Heart left ventricle (tissue), 16 donors: ENCODE results near the gene MISP. TPM values are rescaled to one million over a fixed set of nuclear protein-coding genes. Genes with fewer than 3 reads are reported as not detected.
"Not testable (repeated sequence)": the region's sequence is repeated elsewhere in the genome, so short reads cannot be mapped to it uniquely, and the experiment has no call there.

Source experiments
- ATAC-seq, 4 donors: fragments of 200-7000 bp; cut with Tn5 transposase; one replicate each; pipeline ENCODE4 v1.9.1; 2020 to 2022; ENCODE audit warnings: moderate library complexity in 4 of 4, mild to moderate bottlenecking in 3 of 4, moderate number of reproducible peaks in 1 of 4
- DNase-seq, 5 donors: peaks; one replicate each; pipeline ENCODE4 v3.0.0-alpha.2; 2020
- H3K27ac ChIP-seq, 12 donors: fragments of 200-600 bp; sonication (generic) in 4 of 12; one replicate each; pipeline versions ENCODE4 v1.5.0 to v1.8.0; 2016 to 2022; ENCODE audit warnings: mild to moderate bottlenecking in 2 of 12
- H3K27me3 ChIP-seq, 9 donors: fragments of 200-600 bp; sonication (generic) in 2 of 9; one replicate each; pipeline versions ENCODE4 v1.5.1 to v1.8.0; 2016 to 2022; ENCODE audit warnings: mild to moderate bottlenecking in 3 of 9
- H3K36me3 ChIP-seq, 9 donors: fragments of 200-600 bp; sonication (generic) in 2 of 9; one replicate each; pipeline versions ENCODE4 v1.5.0 to v1.8.0; 2018 to 2022; ENCODE audit warnings: mild to moderate bottlenecking in 2 of 9
- H3K4me1 ChIP-seq, 12 donors: fragments of 200-600 bp; sonication (generic) in 4 of 12; one replicate each; pipeline versions ENCODE4 v1.5.0 to v1.8.0; 2016 to 2022; ENCODE audit warnings: mild to moderate bottlenecking in 3 of 12
- H3K4me3 ChIP-seq, 12 donors: fragments of 200-600 bp; sonication (generic) in 4 of 12; one replicate each; pipeline versions ENCODE4 v1.5.0 to v1.8.0; 2017 to 2022; ENCODE audit warnings: mild to moderate bottlenecking in 9 of 12, moderate library complexity in 4 of 12
- H3K9me3 ChIP-seq, 12 donors: fragments of 200-600 bp; sonication (generic) in 4 of 12; one replicate each; pipeline versions ENCODE4 v1.5.0 to v1.8.0; 2016 to 2022; ENCODE audit warnings: mild to moderate bottlenecking in 1 of 12
- CTCF ChIP-seq, 12 donors: fragments of 200-600 bp; sonication (generic) in 4 of 12; IDR thresholded peaks; one replicate each; pipeline versions ENCODE4 v1.5.0 to v1.8.0; 2018 to 2022; ENCODE audit warnings: antibody characterized with exemption in 12 of 12, mild to moderate bottlenecking in 5 of 12
- POLR2A ChIP-seq, 2 donors: fragments of 450-650 bp; IDR thresholded peaks; one replicate each; pipeline ENCODE4 v1.6.1; 2017; ENCODE audit warnings: antibody characterized with exemption in 2 of 2, mild to moderate bottlenecking in 2 of 2, moderate library complexity in 2 of 2
- WGBS, 4 donors: extraction: QIAGEN DNeasy Blood & Tissue Kit in 2 of 4; methylation state at CpG; one replicate each; pipeline versions ENCODE4 v1.1.5 to v1.1.7; 2013 to 2018; 5-methylcytosine and 5-hydroxymethylcytosine counted together
- intact Hi-C, 10 donors: fragments of 100-400 bp; cut with DNase I; formaldehyde crosslinking; loops; one replicate each; pipeline versions ENCODE4 v1.11.1 to v1.14.2; 2022
- polyA plus RNA-seq, 2 donors: library from polyadenylated mRNA; stranded (reverse); fragments of 200-250 nt; gene quantifications; one replicate each; pipeline ENCODE4 v1.2.3, GENCODE V29; 2013
- total RNA-seq, 9 donors: library from RNA; depleted of rRNA in 2 of 9; stranded (reverse); fragments of >200 nt in 2 of 9; fragmentation: NEBNext Ultra II Directional in 3 of 9; extraction: Animal tissue kit (Norgen Biotek cat#: 25700) in 3 of 9; gene quantifications; one replicate each; pipeline versions ENCODE4 v1.1.0 to v1.2.4, GENCODE V29; 2016 to 2023
- donor health status: ischemic (EF 13 %, LVEDD 7.1; RV severe dilation, severe dysfunction).
- donor health status: healthy with polysubstance abuse.
- donor health status: DM: no; HTN: yes; CAD: no.
- donor health status: DM: no; HTN: no; CAD: no.
- donor health status: ischemic (EF 25% LVEDD 6.9; RV normal size, moderate dysfunction).
- donor health status: ischemic (EF 25% LVEDD 5.7; RV mildly dilated, moderate dysfunction).
- donor health status: healthy.
- donor health status: DM: yes; HTN: yes; CAD: no.
- donor health status: ischemic (EF 35%, LVEDD 5.7; RV mildly dilated, moderate dysfunction).
- donor health status: nonischemic (EF 11% LVEDD 7.7; RV severe dilation, severe dysfunction).
- donor health status: DM: yes; HTN: yes; CAD: no.
- donor health status: PGD.
- donor health status: ischemic (EF 29% LVEDD 5.4; RV normal size, mild dysfunction).
- donor health status: nonischemic (EF 23%, LVEDD 6.1; RV moderate dilation, normal function).

The MISP gene
- total and polyA plus RNA-seq, 11 donors: 0.06 to 1.1 TPM; not detected in 9

- DNase-seq: no peak
- peaks cover 0 to 19% (median 7%) of the 10 kb centered on the region in 12 donors for H3K9me3 ChIP-seq
- H3K4me3 ChIP-seq: no peak overlapping the region
- intact Hi-C loops: loop anchor here in 3 of 10 donors (5.0 to 10.0 kb wide), 4 partner anchors 38 to 195 kb away; partner anchors contain the start of genes GZMM (in 2 of the 3) and HCN2 (in 1 of the 3)
- 90 to 92% (median 91%) methylated on average over 11 to 36 of the region's 36 CpGs for WGBS, 4 donors
- no peaks in the 10 kb centered on the region for H3K27me3 ChIP-seq
- no peak for ATAC-seq
- no peak overlapping the region for H3K27ac ChIP-seq
- TF ChIP-seq POLR2A (IDR thresholded peaks at IDR 0.05) (no peak), CTCF (IDR thresholded peaks at IDR 0.05) (no peak)
- peaks cover 0 to 31% (median 0%) of the 10 kb centered on the region in 9 donors for H3K36me3 ChIP-seq
- peaks cover 0 to 4% (median 0%) of the 10 kb centered on the region in 12 donors for H3K4me1 ChIP-seq
These were observed 10.8 kb upstream of the MISP start for GRCh38 chr19:739998-740715.

- intact Hi-C loops: loop anchor here in 1 of 10 donors (5.0 kb wide), 1 partner anchor 39 kb away; no protein-coding TSS in a partner anchor
- H3K27me3 ChIP-seq, H3K4me3 ChIP-seq, ATAC-seq, H3K4me1 ChIP-seq, DNase-seq, H3K27ac ChIP-seq: not testable (repeated sequence)
- WGBS, 4 donors: 85 to 88% (median 87%) methylated on average over 15 to 16 of the region's 16 CpGs
- Histone ChIP-seq H3K36me3 (peaks cover 0 to 30% (median 0%) of the 10 kb centered on the region in 9 donors), H3K9me3 (peaks cover 0 to 21% (median 7%) of the 10 kb centered on the region in 12 donors)
These were observed 10.0 kb upstream of the MISP start for GRCh38 chr19:740816-741505.

GRCh38 chr19:741506-742131 lies 9.3 kb upstream of the MISP start:
- no peak for DNase-seq
- WGBS, 4 donors: 75 to 83% (median 82%) methylated on average over 17 to 18 of the region's 19 CpGs
- H3K9me3 ChIP-seq: peaks cover 0 to 23% (median 7%) of the 10 kb centered on the region in 12 donors
- no peak overlapping the region for H3K4me3 ChIP-seq
- no peak for ATAC-seq
- H3K36me3 ChIP-seq: peaks cover 0 to 29% (median 0%) of the 10 kb centered on the region in 9 donors
- TF ChIP-seq POLR2A (IDR thresholded peaks at IDR 0.05) (no peak), CTCF (IDR thresholded peaks at IDR 0.05) (peak in 2 of 12 donors; percentile 21 to 25)
- no peaks in the 10 kb centered on the region for H3K27me3 ChIP-seq
- peaks cover 0 to 4% (median 0%) of the 10 kb centered on the region in 12 donors for H3K4me1 ChIP-seq
- no peak overlapping the region for H3K27ac ChIP-seq
- intact Hi-C loops: loop anchor here in 1 of 10 donors (5.0 kb wide), 1 partner anchor 39 kb away; no protein-coding TSS in a partner anchor

- DNase-seq: no peak
- Histone ChIP-seq H3K9me3 (peaks cover 0 to 27% (median 10%) of the 10 kb centered on the region in 12 donors), H3K4me3 (no peak overlapping the region), H3K4me1 (peaks cover 0 to 4% (median 0%) of the 10 kb centered on the region in 12 donors), H3K27me3 (no peaks in the 10 kb centered on the region), H3K27ac (no peak overlapping the region), H3K36me3 (peaks cover 0 to 26% (median 0%) of the 10 kb centered on the region in 9 donors)
- 94 to 97% (median 96%) methylated on average over 24 of the region's 24 CpGs for WGBS, 4 donors
- intact Hi-C loops: loop anchor here in 1 of 10 donors (5.0 kb wide), 1 partner anchor 40 kb away; no protein-coding TSS in a partner anchor
- ATAC-seq: no peak
- TF ChIP-seq CTCF (IDR thresholded peaks at IDR 0.05): no peak
- no peak for TF ChIP-seq POLR2A (IDR thresholded peaks at IDR 0.05)
These were observed 8.3 kb upstream of the MISP start for GRCh38 chr19:742540-743075.
